Chondrocyte (in vitro differentiated cells): ENCODE results near the gene SMCHD1. TPM values are rescaled to one million over a fixed set of nuclear protein-coding genes. Genes with fewer than 3 reads are reported as not detected.

Experiments used
- DNase-seq: peaks from one replicate; pipeline ENCODE4 v3.0.0; 2021; ENCODE audit warnings: mixed read lengths, low spot score
- H3K27ac Mint-ChIP-seq: one replicate; pipeline ENCODE4 v1.8.0; 2021; ENCODE audit warnings: mild to moderate bottlenecking, moderate library complexity, mixed read lengths; ENCODE audit not compliant: unreplicated experiment
- H3K27me3 Mint-ChIP-seq: 2 replicates; pipeline ENCODE4 v1.8.0; 2021; ENCODE audit warnings: low read depth, mixed read lengths
- H3K36me3 Mint-ChIP-seq: 2 replicates; pipeline ENCODE4 v1.8.0; 2021; ENCODE audit warnings: low read depth, mixed read lengths
- H3K4me1 Mint-ChIP-seq: 2 replicates; pipeline ENCODE4 v1.8.0; 2021; ENCODE audit warnings: low read depth, mild to moderate bottlenecking, mixed read lengths
- H3K4me3 Mint-ChIP-seq: one replicate; pipeline ENCODE4 v1.8.0; 2021; ENCODE audit warnings: mild to moderate bottlenecking, moderate library complexity, mixed read lengths; ENCODE audit not compliant: unreplicated experiment
- H3K9me3 Mint-ChIP-seq: 2 replicates; pipeline ENCODE4 v1.8.0; 2021; ENCODE audit warnings: low read depth, mixed read lengths
- CTCF ChIP-seq: fragments of 200-600 bp; sonication (generic); IDR thresholded peaks from 2 replicates; pipeline ENCODE4 v1.5.0; 2021; ENCODE audit warnings: antibody characterized with exemption, mild to moderate bottlenecking, moderate library complexity
- total RNA-seq: library from RNA; stranded (reverse); gene quantifications from 3 replicates; pipeline ENCODE4 v1.2.1, GENCODE V29; 2021

The SMCHD1 gene
- total RNA-seq, 1 donor from 2014 or later, result 27.3 TPM

- H3K4me3 Mint-ChIP-seq, result no peak overlapping the region
- no peak for DNase-seq
- no peaks in the 10 kb centered on the region for H3K27me3 Mint-ChIP-seq
- peaks cover 34% of the 10 kb centered on the region for H3K36me3 Mint-ChIP-seq
- peaks cover 3% of the 10 kb centered on the region for H3K4me1 Mint-ChIP-seq
- no peak for TF ChIP-seq CTCF
- no peaks in the 10 kb centered on the region for H3K9me3 Mint-ChIP-seq
- peak overlapping the region; percentile 18 for H3K27ac Mint-ChIP-seq
These were observed 60.5 kb downstream of the SMCHD1 start for GRCh38 chr18:2715990-2716389.

GRCh38 chr18:2716394-2717326 is 61.1 kb downstream of the SMCHD1 start:
- Mint-ChIP-seq H3K4me3 (no peak overlapping the region), H3K9me3 (no peaks in the 10 kb centered on the region), H3K27me3 (no peaks in the 10 kb centered on the region), H3K27ac (peak overlapping the region; percentile 49), H3K4me1 (peaks cover 3% of the 10 kb centered on the region), H3K36me3 (peaks cover 34% of the 10 kb centered on the region)
- TF ChIP-seq CTCF, result no peak
- DNase-seq, result no peak

- Mint-ChIP-seq H3K27ac (no peak overlapping the region), H3K27me3 (no peaks in the 10 kb centered on the region), H3K4me3 (no peak overlapping the region), H3K9me3 (no peaks in the 10 kb centered on the region), H3K36me3 (peaks cover 29% of the 10 kb centered on the region), H3K4me1 (peaks cover 3% of the 10 kb centered on the region)
- no peak for DNase-seq
- TF ChIP-seq CTCF, result no peak
These were observed 61.9 kb downstream of the SMCHD1 start for GRCh38 chr18:2717407-2717806.

GRCh38 chr18:2719040-2719439 is 63.5 kb downstream of the SMCHD1 start:
- DNase-seq, result no peak
- H3K4me3 Mint-ChIP-seq, result no peak overlapping the region
- peaks cover 31% of the 10 kb centered on the region for H3K36me3 Mint-ChIP-seq
- TF ChIP-seq CTCF, result no peak
- H3K4me1 Mint-ChIP-seq, result peaks cover 7% of the 10 kb centered on the region
- H3K9me3 Mint-ChIP-seq, result no peaks in the 10 kb centered on the region
- no peaks in the 10 kb centered on the region for H3K27me3 Mint-ChIP-seq
- H3K27ac Mint-ChIP-seq, result no peak overlapping the region

- Mint-ChIP-seq H3K4me3 (no peak overlapping the region), H3K36me3 (peaks cover 26% of the 10 kb centered on the region)
These were observed 67.7 kb downstream of the SMCHD1 start for GRCh38 chr18:2723207-2723606.

More at GRCh38 chr18:2723207-2723606, 67.7 kb downstream of the SMCHD1 start:
- Mint-ChIP-seq H3K27me3 (no peaks in the 10 kb centered on the region), H3K9me3 (no peaks in the 10 kb centered on the region), H3K4me1 (peaks cover 8% of the 10 kb centered on the region), H3K27ac (no peak overlapping the region)
- TF ChIP-seq CTCF, result no peak
- DNase-seq, result no peak
